Right lobe of liver (tissue), 6 donors: Measurements from ENCODE around the gene SMARCE1. TPM values are rescaled to one million over a fixed set of nuclear protein-coding genes. Genes with fewer than 3 reads are reported as not detected.

Experiments used
- ATAC-seq, 4 donors: fragments of 200-7000 bp; cut with Tn5 transposase; one replicate each; pipeline ENCODE4 v1.9.1; 2020; ENCODE audit warnings: mild to moderate bottlenecking in 4 of 4, moderate library complexity in 4 of 4
- DNase-seq, 3 donors: peaks; one replicate each; pipeline ENCODE4 v3.0.0-alpha.2; 2020
- H3K27ac ChIP-seq, 3 donors: fragments of 200-600 bp; one replicate each; pipeline ENCODE4 v1.8.0; 2022
- H3K27me3 ChIP-seq, 2 donors: fragments of 200-600 bp; one replicate each; pipeline ENCODE4 v1.8.0; 2022
- H3K36me3 ChIP-seq, 4 donors: fragments of 200-600 bp; sonication (generic) in 1 of 4; one replicate each; pipeline versions ENCODE4 v1.5.1 to v1.8.0; 2017 to 2022; ENCODE audit warnings: control low read depth in 1 of 4
- H3K4me1 ChIP-seq, 4 donors: fragments of 200-600 bp; sonication (generic) in 1 of 4; one replicate each; pipeline versions ENCODE4 v1.5.1 to v1.8.0; 2017 to 2022; ENCODE audit warnings: control low read depth in 1 of 4
- H3K4me3 ChIP-seq, 3 donors: fragments of 200-600 bp; one replicate each; pipeline ENCODE4 v1.8.0; 2022
- H3K9me3 ChIP-seq, 4 donors: fragments of 200-600 bp; sonication (generic) in 1 of 4; one replicate each; pipeline versions ENCODE4 v1.5.1 to v1.8.0; 2017 to 2022; ENCODE audit warnings: control low read depth in 1 of 4
- CTCF ChIP-seq, 4 donors: fragments of 200-600 bp in 3 of 4; fragments of 450-650 bp in 1 of 4; IDR thresholded peaks; one replicate each; pipeline versions ENCODE4 v1.5.1 to v1.8.0; 2016 to 2022; ENCODE audit warnings: antibody characterized with exemption in 4 of 4, mild to moderate bottlenecking in 2 of 4
- POLR2A ChIP-seq: fragments of 450-650 bp; IDR thresholded peaks from one replicate; pipeline ENCODE4 v1.6.1; 2017; ENCODE audit warnings: antibody characterized with exemption, mild to moderate bottlenecking
- WGBS: methylation state at CpG from one replicate; pipeline ENCODE4 v1.1.6; 2018; ENCODE audit warnings: low coverage, low lambda C conversion rate; ENCODE audit not compliant: insufficient coverage; ENCODE audit errors: missing lambda C conversion rate; 5-methylcytosine and 5-hydroxymethylcytosine counted together
- intact Hi-C, 2 donors: fragments of 100-400 bp; cut with DNase I; formaldehyde crosslinking; loops; one replicate each; pipeline versions ENCODE4 v1.11.2 to v1.14.1; 2022
- total RNA-seq, 6 experiments: library from RNA; depleted of rRNA in 2 of 6; stranded (reverse); fragments of >200 nt in 2 of 6; fragmentation: NEBNext Ultra II Directional in 3 of 6; extraction: Animal tissue kit (Norgen Biotek cat#: 25700) in 3 of 6; gene quantifications; one replicate each; pipeline versions ENCODE4 v1.1.0 to v1.2.4, GENCODE V29; 2016 to 2023
- donor health status: DM: no; HTN: yes; CAD: no.
- donor health status: DM: no; HTN: no; CAD: no.
- donor health status: DM: no; HTN: no; CAD: no.
- donor health status: DM: no; HTN: yes; CAD: no.
- donor health status: DM: no; HTN: yes; CAD: no.

SMARCE1 gene
- total RNA-seq, 6 experiments from 2014 or later = 28.8 to 47.1 (median 33.5) TPM

- H3K36me3 ChIP-seq = no peaks in the 10 kb centered on the region
- no peak overlapping the region for H3K4me3 ChIP-seq
- DNase-seq (no peak), ATAC-seq (no peak)
- TF ChIP-seq POLR2A (no peak), CTCF (IDR thresholded peaks at IDR 0.05) (no peak)
- peaks cover 0 to 12% (median 6%) of the 10 kb centered on the region in 4 donors for H3K4me1 ChIP-seq
- intact Hi-C loops = loop anchor here in 1 of 2 donors (5.0 kb wide), 1 partner anchor 171 kb away; no protein-coding TSS in a partner anchor
- H3K27ac ChIP-seq = no peak overlapping the region
- no peaks in the 10 kb centered on the region for H3K9me3 ChIP-seq
- 59% methylated on average over 6 of the region's 10 CpGs for WGBS
- H3K27me3 ChIP-seq = no peaks in the 10 kb centered on the region
These were observed 31.7 kb downstream of the SMARCE1 start for GRCh38 chr17:40615841-40616476.

GRCh38 chr17:40615068-40615840, 32.4 kb downstream of the SMARCE1 start:
- no peak for TF ChIP-seq POLR2A
- peak; percentile 45 to 72 (median 68) for TF ChIP-seq CTCF (IDR thresholded peaks at IDR 0.05)
- no peaks in the 10 kb centered on the region for H3K9me3 ChIP-seq
- no peaks in the 10 kb centered on the region for H3K27me3 ChIP-seq
- peaks cover 0 to 12% (median 6%) of the 10 kb centered on the region in 4 donors for H3K4me1 ChIP-seq
- ATAC-seq (peak; percentile 78 to 86 (median 82)), DNase-seq (peak; percentile 71 to 80 (median 77))
- no peak overlapping the region for H3K4me3 ChIP-seq
- no peak overlapping the region for H3K27ac ChIP-seq
- no peaks in the 10 kb centered on the region for H3K36me3 ChIP-seq
- 41% methylated on average over 3 of the region's 7 CpGs for WGBS
- intact Hi-C loops = loop anchor here in 1 of 2 donors (5.0 kb wide), 1 partner anchor 172 kb away; no protein-coding TSS in a partner anchor

- H3K27me3 ChIP-seq = no peaks in the 10 kb centered on the region
- no peak for ATAC-seq
- peaks cover 0 to 10% (median 5%) of the 10 kb centered on the region in 4 donors for H3K4me1 ChIP-seq
- H3K27ac ChIP-seq = no peak overlapping the region
- 78% methylated on average over 11 of the region's 13 CpGs for WGBS
- H3K9me3 ChIP-seq = no peaks in the 10 kb centered on the region
- DNase-seq = no peak
- intact Hi-C loops = loop anchor here in 1 of 2 donors (5.0 kb wide), 1 partner anchor 173 kb away; no protein-coding TSS in a partner anchor
- TF ChIP-seq CTCF (IDR thresholded peaks at IDR 0.05) (no peak), POLR2A (no peak)
- no peaks in the 10 kb centered on the region for H3K36me3 ChIP-seq
- H3K4me3 ChIP-seq = no peak overlapping the region
These were observed 33.1 kb downstream of the SMARCE1 start for GRCh38 chr17:40614431-40615067.

- H3K9me3 ChIP-seq = no peaks in the 10 kb centered on the region
- intact Hi-C loops = no loop called here
- WGBS = 86% methylated on average over 5 of the region's 5 CpGs
- TF ChIP-seq CTCF (IDR thresholded peaks at IDR 0.05) (no peak), POLR2A (no peak)
- no peaks in the 10 kb centered on the region for H3K36me3 ChIP-seq
- H3K27ac ChIP-seq = no peak overlapping the region
- no peak overlapping the region for H3K4me3 ChIP-seq
- peaks cover 0 to under 1% (median under 1%) of the 10 kb centered on the region in 4 donors for H3K4me1 ChIP-seq
- no peaks in the 10 kb centered on the region for H3K27me3 ChIP-seq
- ATAC-seq (no peak), DNase-seq (no peak)
These were observed 34.0 kb downstream of the SMARCE1 start for GRCh38 chr17:40613467-40614154.
